Mucosa of descending colon (tissue), 3 donors: ENCODE measurements around the gene PTBP3. TPM values are rescaled to one million over a fixed set of nuclear protein-coding genes. Genes with fewer than 3 reads are reported as not detected.

Experiments used
- ATAC-seq: fragments of 200-7000 bp; cut with Tn5 transposase; one replicate; pipeline ENCODE4 v1.9.1; 2020; ENCODE audit warnings: mild to moderate bottlenecking, moderate library complexity
- DNase-seq, 3 donors: peaks; one replicate each; pipeline ENCODE4 v3.0.0-alpha.2; 2020
- H3K36me3 ChIP-seq: fragments of 200-600 bp; one replicate; pipeline ENCODE4 v1.8.0; 2021; ENCODE audit warnings: low read depth, mild to moderate bottlenecking
- H3K4me1 ChIP-seq: fragments of 200-600 bp; one replicate; pipeline ENCODE4 v1.8.0; 2021; ENCODE audit warnings: low read depth, mild to moderate bottlenecking
- H3K4me3 ChIP-seq: fragments of 200-600 bp; one replicate; pipeline ENCODE4 v1.8.0; 2021; ENCODE audit warnings: mild to moderate bottlenecking
- H3K9me3 ChIP-seq: fragments of 200-600 bp; one replicate; pipeline ENCODE4 v1.8.0; 2021; ENCODE audit warnings: mild to moderate bottlenecking
- intact Hi-C, 2 donors: fragments of 100-400 bp; cut with DNase I in 1 of 2; cut with micrococcal nuclease in 1 of 2; formaldehyde crosslinking; loops; one replicate each; pipeline versions ENCODE4 v1.11.0 to v1.11.1; 2022; cut with DNase I, micrococcal nuclease
- total RNA-seq, 3 donors: library from RNA; stranded (reverse); fragmentation: NEBNext Ultra II Directional in 2 of 3; extraction: Animal tissue kit (Norgen Biotek cat#: 25700) in 2 of 3; gene quantifications; one replicate each; pipeline versions ENCODE4 v1.2.1 to v1.2.4, GENCODE V29; 2021 to 2023
- TF ChIP-seq, protein P1 (sequence below): fragments of 200-600 bp; IDR thresholded peaks from one replicate; pipeline ENCODE4 v1.8.0; 2022; ENCODE audit warnings: antibody characterized with exemption, mild to moderate bottlenecking
- donor health status: DM: no; HTN: no; CAD: no; lungs with moderate emphysema.
- donor health status: DM: no; HTN: no; CAD: no.
- donor health status: DM: no; HTN: yes; CAD: no.

The PTBP3 gene
- total RNA-seq, 3 donors from 2014 or later, result 69.3 to 132 (median 125) TPM

GRCh38 chr9:112325600-112325999 lies 7.8 kb downstream of the PTBP3 start:
- Histone ChIP-seq H3K36me3 (no peaks in the 10 kb centered on the region), H3K4me3 (no peak overlapping the region), H3K9me3 (peaks cover 3% of the 10 kb centered on the region), H3K4me1 (peaks cover 37% of the 10 kb centered on the region)
- intact Hi-C loops, result no loop called here
- ATAC-seq (no peak), DNase-seq (no peak)
- TF ChIP-seq, protein P1, sequence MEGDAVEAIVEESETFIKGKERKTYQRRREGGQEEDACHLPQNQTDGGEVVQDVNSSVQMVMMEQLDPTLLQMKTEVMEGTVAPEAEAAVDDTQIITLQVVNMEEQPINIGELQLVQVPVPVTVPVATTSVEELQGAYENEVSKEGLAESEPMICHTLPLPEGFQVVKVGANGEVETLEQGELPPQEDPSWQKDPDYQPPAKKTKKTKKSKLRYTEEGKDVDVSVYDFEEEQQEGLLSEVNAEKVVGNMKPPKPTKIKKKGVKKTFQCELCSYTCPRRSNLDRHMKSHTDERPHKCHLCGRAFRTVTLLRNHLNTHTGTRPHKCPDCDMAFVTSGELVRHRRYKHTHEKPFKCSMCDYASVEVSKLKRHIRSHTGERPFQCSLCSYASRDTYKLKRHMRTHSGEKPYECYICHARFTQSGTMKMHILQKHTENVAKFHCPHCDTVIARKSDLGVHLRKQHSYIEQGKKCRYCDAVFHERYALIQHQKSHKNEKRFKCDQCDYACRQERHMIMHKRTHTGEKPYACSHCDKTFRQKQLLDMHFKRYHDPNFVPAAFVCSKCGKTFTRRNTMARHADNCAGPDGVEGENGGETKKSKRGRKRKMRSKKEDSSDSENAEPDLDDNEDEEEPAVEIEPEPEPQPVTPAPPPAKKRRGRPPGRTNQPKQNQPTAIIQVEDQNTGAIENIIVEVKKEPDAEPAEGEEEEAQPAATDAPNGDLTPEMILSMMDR, result no peak

DNA sequence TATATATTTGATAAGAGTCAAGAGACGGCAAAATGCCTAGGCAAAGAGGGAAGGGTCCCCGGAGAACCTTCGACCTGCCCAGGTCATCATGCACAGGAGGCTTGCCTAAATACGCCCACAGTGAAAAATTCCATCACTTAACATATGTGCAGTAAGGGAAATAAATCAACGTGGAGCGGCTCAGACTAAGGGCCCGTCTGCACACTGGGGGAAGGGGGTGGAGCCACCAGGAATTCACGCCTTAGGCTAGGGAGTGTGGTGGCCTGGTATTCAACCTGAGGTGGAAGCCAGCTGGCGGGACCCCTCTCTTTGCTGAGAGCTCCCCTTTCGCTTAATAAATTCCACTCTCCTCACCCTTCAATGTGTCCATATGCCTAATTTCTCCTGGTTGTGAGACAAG lies 8.3 kb downstream of the PTBP3 start:
- Histone ChIP-seq H3K4me1 (peaks cover 36% of the 10 kb centered on the region), H3K36me3 (no peaks in the 10 kb centered on the region), H3K9me3 (peaks cover 3% of the 10 kb centered on the region), H3K4me3 (no peak overlapping the region)
- DNase-seq, result no peak
- TF ChIP-seq, protein P1, result no peak
- intact Hi-C loops, result no loop called here
- ATAC-seq, result no peak

DNA sequence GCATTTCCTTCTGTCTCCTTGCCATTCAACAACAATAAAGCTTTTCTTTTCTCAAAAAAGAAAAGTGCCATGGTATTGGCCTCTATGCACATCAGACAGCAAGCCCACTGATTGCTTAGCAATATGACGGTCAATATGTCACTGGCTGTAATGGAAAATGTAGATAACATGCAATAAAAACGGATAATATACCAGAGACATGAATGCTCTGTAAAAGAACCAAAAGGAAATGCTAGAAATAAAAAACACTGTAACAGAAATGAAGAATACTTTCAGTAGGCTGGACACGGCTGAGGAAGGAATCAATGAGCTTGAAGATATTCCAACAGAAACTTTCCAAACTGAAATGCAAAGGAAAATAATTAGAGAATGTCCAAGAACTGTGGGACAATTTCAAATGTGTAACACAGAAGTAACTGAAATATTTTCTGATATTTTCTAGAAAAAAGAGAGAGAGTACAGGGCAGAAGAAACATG lies 10.0 kb downstream of the PTBP3 start:
- no peak overlapping the region for H3K4me3 ChIP-seq
- no peaks in the 10 kb centered on the region for H3K36me3 ChIP-seq
- intact Hi-C loops, result no loop called here
- DNase-seq (no peak), ATAC-seq (peak; percentile 79)
- peaks cover 3% of the 10 kb centered on the region for H3K9me3 ChIP-seq
- TF ChIP-seq, protein P1, result no peak
- H3K4me1 ChIP-seq, result peaks cover 29% of the 10 kb centered on the region

DNA sequence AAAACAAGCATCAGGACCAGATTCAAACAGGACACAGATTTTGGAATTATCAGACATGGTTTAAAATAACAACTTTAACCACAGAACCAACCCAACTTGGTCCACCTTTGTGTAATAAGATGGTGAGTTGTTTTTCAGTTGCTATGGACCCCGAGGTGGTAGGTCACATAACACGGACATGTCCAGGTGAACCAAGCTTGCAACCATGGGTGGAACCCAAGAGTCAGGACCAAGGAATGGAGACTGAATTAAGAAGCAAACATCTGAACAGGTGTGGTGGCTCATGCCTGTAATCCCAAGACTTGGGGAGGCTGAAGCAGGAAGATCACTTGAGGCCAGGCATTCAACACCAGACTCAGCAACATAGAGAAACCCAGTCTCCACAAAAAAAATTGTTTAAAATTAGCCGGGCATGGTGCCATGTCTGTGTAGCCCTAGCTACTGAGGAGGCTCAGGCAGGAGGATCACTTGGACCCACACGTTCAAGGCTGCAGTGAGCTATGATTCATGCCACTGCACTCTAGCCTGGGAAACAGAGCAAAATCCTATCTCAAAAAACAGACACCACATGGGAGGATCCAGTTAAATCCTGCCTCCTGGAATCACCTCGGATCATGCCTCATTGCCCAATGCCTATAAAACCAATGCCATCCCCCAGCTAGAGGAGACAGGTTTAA lies 10.6 kb downstream of the PTBP3 start:
- Histone ChIP-seq H3K4me3 (no peak overlapping the region), H3K36me3 (no peaks in the 10 kb centered on the region), H3K4me1 (peaks cover 23% of the 10 kb centered on the region), H3K9me3 (peaks cover 3% of the 10 kb centered on the region)
- TF ChIP-seq, protein P1, result no peak
- intact Hi-C loops, result no loop called here
- ATAC-seq (peak; percentile 84), DNase-seq (no peak)

GRCh38 chr9:112316258-112316943 lies 17.0 kb downstream of the PTBP3 start:
- intact Hi-C loops, result no loop called here
- Histone ChIP-seq H3K4me3 (no peak overlapping the region), H3K4me1 (peaks cover 5% of the 10 kb centered on the region), H3K9me3 (no peaks in the 10 kb centered on the region), H3K36me3 (no peaks in the 10 kb centered on the region)
- DNase-seq, result no peak
- no peak for ATAC-seq
- TF ChIP-seq, protein P1, result no peak
